Measurements from ENCODE around the gene PCBP2. TPM values are rescaled to one million over a fixed set of nuclear protein-coding genes. Genes with fewer than 3 reads are reported as not detected.

PCBP2 gene
- total and polyA plus RNA-seq, 10 of the 15 experiments (the other 5 are each of a cell fraction or from before 2014, with no cell fraction given): 109 to 803 (median 327) TPM

DNA sequence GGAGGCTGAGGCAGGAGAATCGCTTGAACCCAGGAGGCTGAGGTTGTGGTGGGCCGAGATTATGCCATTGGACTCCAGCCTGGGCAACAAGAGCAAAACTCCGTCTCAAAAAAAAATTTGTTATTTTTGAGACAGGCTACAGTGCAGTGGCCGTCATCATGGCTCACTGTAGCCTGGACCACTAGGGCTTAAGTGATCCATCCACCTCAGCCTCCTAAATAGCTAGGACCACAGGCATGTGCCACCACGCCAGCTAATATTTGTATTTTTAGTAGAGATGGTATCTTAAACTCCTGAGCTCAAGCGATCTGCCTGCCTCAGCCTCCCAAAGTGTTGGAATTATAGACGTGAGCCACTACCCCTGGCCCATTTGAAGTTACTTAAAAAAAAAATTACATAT is 966 bp upstream of the PCBP2 start:
- H3K79me2 ChIP-seq (ENCODE audit: control insufficient read depth, insufficient read depth, low read length): peaks cover 38% of the 10 kb centered on the region
- no peak overlapping the region for H3K4me3 ChIP-seq
- SMC1A ChIA-PET (ENCODE audit: uncharacterized antibody, unreplicated experiment): interaction anchor here (1.8 kb wide), 1 partner anchor 19 kb away, joined by 5 read pairs; no protein-coding TSS in a partner anchor
- no TSS peak for BruUV-seq (replicated peaks)
- peaks cover 4 to 19% of the 10 kb centered on the region in 2 experiments for H3K36me3 ChIP-seq (ENCODE audit: control insufficient read depth in 2 of 2, insufficient read depth in 2 of 2, low read length in 1 of 2)
- ATAC-seq: no peak
- FAIRE-seq: no peak
- in situ Hi-C loops (cut with MboI) (no loop called here), intact Hi-C loops (cut with micrococcal nuclease; ENCODE audit: unreplicated experiment) (loop anchor here (5.0 kb wide), 1 partner anchor 51 kb away; the partner anchor contains the start of gene TARBP2)
- no peaks in the 10 kb centered on the region for H3K27me3 ChIP-seq (replicated peaks in 1 of 2; ENCODE audit: control insufficient read depth in 2 of 2, insufficient read depth in 2 of 2, low read length in 1 of 2)
- RAD21 ChIA-PET (ENCODE audit: unreplicated experiment): interaction anchor here (1.0 kb wide), 1 partner anchor 50 kb away, joined by 4 read pairs; the partner anchor contains the start of gene TARBP2
- no peak for DNase-seq (ENCODE audit: low read depth, low spot score)
- POLR2A ChIA-PET: interaction anchor here (1.4 kb wide), 1 partner anchor 72 kb away, joined by 10 read pairs; the partner anchor contains the start of gene SP1
- WGBS (ENCODE audit: insufficient coverage, insufficient replicate concordance, low lambda C conversion rate, missing lambda C conversion rate): 83% methylated on average over 7 of the region's 7 CpGs
- no peaks in the 10 kb centered on the region for H3K9me3 ChIP-seq (replicated peaks; ENCODE audit: control insufficient read depth, insufficient read depth, low read length)
- no peak for TF ChIP-seq ZNF24 (IDR thresholded peaks at IDR 0.05)
- no peak for TF ChIP-seq RELA (IDR thresholded peaks at IDR 0.05; ENCODE audit: borderline replicate concordance, partially characterized antibody)
- no peak for TF ChIP-seq TCF3 (IDR thresholded peaks at IDR 0.05; ENCODE audit: borderline replicate concordance, insufficient read depth, low read depth, low read length)
- no peak for TF ChIP-seq MTA2 (IDR thresholded peaks at IDR 0.05; ENCODE audit: low read depth)
- H3K9ac ChIP-seq (ENCODE audit: control insufficient read depth, insufficient read depth, low read length): no peak overlapping the region
- CTCF ChIA-PET: interaction anchor here (0.6 to 2.2 kb wide), 9 partner anchors 15 to 130 kb away, joined by 3 to 7 read pairs (median 4); partner anchors contain the start of genes MAP3K12 and TARBP2
- H3K4me1 ChIP-seq (ENCODE audit: control insufficient read depth, insufficient read depth, low read length): peaks cover 5% of the 10 kb centered on the region
- peaks cover 6% of the 10 kb centered on the region for H4K20me1 ChIP-seq (ENCODE audit: control insufficient read depth, insufficient read depth)
- no peak overlapping the region for H3K27ac ChIP-seq (ENCODE audit: control insufficient read depth, insufficient read depth)
- no peak overlapping the region for H3K4me2 ChIP-seq (ENCODE audit: control insufficient read depth, insufficient read depth)
- no peak overlapping the region for H2AFZ ChIP-seq (ENCODE audit: control insufficient read depth, low read depth, low read length)

Measured in GM12878 (cell line).